OCI-M2 (cell line): ENCODE results near the gene SELPLG.
"Not testable (repeated sequence)": the region's sequence is repeated elsewhere in the genome, so short reads cannot be mapped to it uniquely, and the experiment has no call there.

Source experiments
- DNase-seq: peaks from one replicate; lab custom pipeline; 2025; ENCODE audit not compliant: unreplicated experiment; lab: John Stamatoyannopoulos, UW

SELPLG gene

GRCh38 chr12:108592033-108592909, 41.4 kb downstream of the SELPLG start:
- DNase-seq, result no peak

GRCh38 chr12:108591267-108591980, 42.3 kb downstream of the SELPLG start:
- no peak for DNase-seq

GRCh38 chr12:108590463-108590862, 43.2 kb downstream of the SELPLG start:
- not testable (repeated sequence) for DNase-seq

GRCh38 chr12:108589840-108590229, 43.9 kb downstream of the SELPLG start:
- DNase-seq, result no peak

GRCh38 chr12:108589028-108589839, 44.5 kb downstream of the SELPLG start:
- no peak for DNase-seq

GRCh38 chr12:108587826-108588225, 45.9 kb downstream of the SELPLG start:
- DNase-seq, result no peak

GRCh38 chr12:108586306-108586705, 47.4 kb downstream of the SELPLG start:
- no peak for DNase-seq

GRCh38 chr12:108585864-108586263, 47.8 kb downstream of the SELPLG start:
- DNase-seq, result no peak

- no peak for DNase-seq
These were observed 49.1 kb downstream of the SELPLG start for GRCh38 chr12:108584456-108585065.

GRCh38 chr12:108583991-108584390, 49.7 kb downstream of the SELPLG start:
- no peak for DNase-seq

- DNase-seq, result no peak
These were observed 50.5 kb downstream of the SELPLG start for GRCh38 chr12:108582978-108583770.

- no peak for DNase-seq
These were observed 51.2 kb downstream of the SELPLG start for GRCh38 chr12:108582509-108582908.

- DNase-seq, result no peak
These were observed 52.1 kb downstream of the SELPLG start for GRCh38 chr12:108581311-108582227.

- no peak for DNase-seq
These were observed 53.2 kb downstream of the SELPLG start for GRCh38 chr12:108580531-108580930.

GRCh38 chr12:108578813-108579212, 54.9 kb downstream of the SELPLG start:
- DNase-seq, result no peak

- no peak for DNase-seq
These were observed 55.4 kb downstream of the SELPLG start for GRCh38 chr12:108578264-108578663.

- DNase-seq, result no peak
These were observed 56.2 kb downstream of the SELPLG start for GRCh38 chr12:108577458-108577857.

- DNase-seq, result no peak
These were observed 56.9 kb downstream of the SELPLG start for GRCh38 chr12:108576660-108577234.
